ENCODE results near the gene PER3.

PER3 gene

GRCh38 chr1:7744882-7745281 lies 39.2 kb upstream of the PER3 start:
- Histone ChIP-seq H3K4me2 (ENCODE audit: low read length) (no peak overlapping the region), H3K9me3 (ENCODE audit: low read length) (no peaks in the 10 kb centered on the region)
- TF ChIP-seq CTCF (IDR thresholded peaks at IDR 0.05; ENCODE audit: low read length) (no peak), EZH2 (IDR thresholded peaks at IDR 0.05; ENCODE audit: borderline replicate concordance, low read length) (no peak)

GRCh38 chr1:7745783-7746182 lies 38.3 kb upstream of the PER3 start:
- H3K27ac ChIP-seq (ENCODE audit: low read depth, low read length, poor library complexity, severe bottlenecking): no peak overlapping the region
- TF ChIP-seq EZH2 (IDR thresholded peaks at IDR 0.05; ENCODE audit: borderline replicate concordance, low read length) (no peak), CTCF (IDR thresholded peaks at IDR 0.05; ENCODE audit: low read length) (no peak)
- no peaks in the 10 kb centered on the region for H3K79me2 ChIP-seq (ENCODE audit: insufficient read depth, low read length)
- no peaks in the 10 kb centered on the region for H3K36me3 ChIP-seq (ENCODE audit: insufficient read depth, low read length)
- H3F3A ChIP-seq (ENCODE audit: insufficient read depth, low read length): no peaks in the 10 kb centered on the region
- H3K9ac ChIP-seq (ENCODE audit: low read length): no peak overlapping the region
- H3K4me2 ChIP-seq (ENCODE audit: low read length): no peak overlapping the region
- H2AFZ ChIP-seq (ENCODE audit: low read length): no peak overlapping the region
- no peak overlapping the region for H3K4me3 ChIP-seq (ENCODE audit: low read depth, low read length, poor library complexity, severe bottlenecking)
- no peaks in the 10 kb centered on the region for H4K20me1 ChIP-seq (ENCODE audit: insufficient read depth, low read length)
- H3K9me2 ChIP-seq (ENCODE audit: low read depth, low read length): no peaks in the 10 kb centered on the region
- H3K27me3 ChIP-seq (ENCODE audit: insufficient read depth, low read length): no peaks in the 10 kb centered on the region
- no peaks in the 10 kb centered on the region for H3K9me3 ChIP-seq (ENCODE audit: low read length)
- H3K4me1 ChIP-seq (ENCODE audit: insufficient read depth, low read length, severe bottlenecking): no peaks in the 10 kb centered on the region

More at GRCh38 chr1:7744882-7745281, 39.2 kb upstream of the PER3 start:
- Histone ChIP-seq H3K9ac (ENCODE audit: low read length) (no peak overlapping the region), H3K27ac (ENCODE audit: low read depth, low read length, poor library complexity, severe bottlenecking) (no peak overlapping the region), H3K36me3 (ENCODE audit: insufficient read depth, low read length) (no peaks in the 10 kb centered on the region), H3K27me3 (ENCODE audit: insufficient read depth, low read length) (no peaks in the 10 kb centered on the region), H2AFZ (ENCODE audit: low read length) (no peak overlapping the region), H3K9me2 (ENCODE audit: low read depth, low read length) (no peaks in the 10 kb centered on the region), H3K79me2 (ENCODE audit: insufficient read depth, low read length) (no peaks in the 10 kb centered on the region), H3F3A (ENCODE audit: insufficient read depth, low read length) (no peaks in the 10 kb centered on the region), H4K20me1 (ENCODE audit: insufficient read depth, low read length) (no peaks in the 10 kb centered on the region), H3K4me3 (ENCODE audit: low read depth, low read length, poor library complexity, severe bottlenecking) (no peak overlapping the region), H3K4me1 (ENCODE audit: insufficient read depth, low read length, severe bottlenecking) (no peaks in the 10 kb centered on the region)

DNA sequence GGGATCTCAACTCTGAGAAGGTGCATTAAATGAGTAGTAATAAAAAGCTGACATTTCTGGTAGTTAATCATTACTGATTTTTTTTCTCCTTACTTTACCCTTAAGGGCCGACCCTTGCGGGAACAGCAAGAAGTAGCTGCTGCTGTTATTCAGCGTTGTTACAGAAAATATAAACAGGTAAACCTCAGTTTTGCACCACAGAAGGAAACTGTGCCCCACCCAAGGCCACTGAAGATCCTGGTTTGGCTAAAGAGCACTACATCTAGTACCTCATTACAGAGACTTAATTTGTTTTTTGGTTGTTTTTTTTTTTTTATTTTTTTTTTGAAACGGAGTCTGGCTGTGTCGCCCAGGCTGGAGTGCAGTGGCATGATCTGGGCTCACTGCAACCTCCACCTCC lies 36.5 kb upstream of the PER3 start:
- no peak overlapping the region for H3K4me2 ChIP-seq (ENCODE audit: low read length)
- H3F3A ChIP-seq (ENCODE audit: insufficient read depth, low read length): no peaks in the 10 kb centered on the region
- no peaks in the 10 kb centered on the region for H3K27me3 ChIP-seq (ENCODE audit: insufficient read depth, low read length)
- H3K79me2 ChIP-seq (ENCODE audit: insufficient read depth, low read length): no peaks in the 10 kb centered on the region
- no peaks in the 10 kb centered on the region for H3K36me3 ChIP-seq (ENCODE audit: insufficient read depth, low read length)
- H4K20me1 ChIP-seq (ENCODE audit: insufficient read depth, low read length): no peaks in the 10 kb centered on the region
- no peak for TF ChIP-seq CTCF (IDR thresholded peaks at IDR 0.05; ENCODE audit: low read length)
- no peak for TF ChIP-seq EZH2 (IDR thresholded peaks at IDR 0.05; ENCODE audit: borderline replicate concordance, low read length)
- H3K27ac ChIP-seq (ENCODE audit: low read depth, low read length, poor library complexity, severe bottlenecking): no peak overlapping the region
- H3K4me3 ChIP-seq (ENCODE audit: low read depth, low read length, poor library complexity, severe bottlenecking): no peak overlapping the region
- no peak overlapping the region for H2AFZ ChIP-seq (ENCODE audit: low read length)
- H3K4me1 ChIP-seq (ENCODE audit: insufficient read depth, low read length, severe bottlenecking): no peaks in the 10 kb centered on the region
- no peaks in the 10 kb centered on the region for H3K9me2 ChIP-seq (ENCODE audit: low read depth, low read length)
- no peaks in the 10 kb centered on the region for H3K9me3 ChIP-seq (ENCODE audit: low read length)
- no peak overlapping the region for H3K9ac ChIP-seq (ENCODE audit: low read length)

Data from OCI-LY1 (cell line).